Activated naive CD4-positive, alpha-beta T cell (primary cell): ENCODE results near the gene GBP2.
"Not testable (repeated sequence)": the region's sequence is repeated elsewhere in the genome, so short reads cannot be mapped to it uniquely, and the experiment has no call there.

Experiments used
- DNase-seq, 4 experiments: peaks; one replicate each; lab custom pipeline; 2025; lab: John Stamatoyannopoulos, UW

The GBP2 gene

GRCh38 chr1:89126602-89127565 is 970 bp upstream of the GBP2 start:
- DNase-seq = peak; percentile 51 to 79 (median 64)

- no peak for DNase-seq
These were observed 538 bp downstream of the GBP2 start for GRCh38 chr1:89125240-89125912.

- no peak for DNase-seq
These were observed 4.3 kb downstream of the GBP2 start for GRCh38 chr1:89121641-89122040.

GRCh38 chr1:89114662-89115061 is 11.3 kb downstream of the GBP2 start:
- no peak for DNase-seq

GRCh38 chr1:89112871-89113613 is 12.9 kb downstream of the GBP2 start:
- DNase-seq = no peak

GRCh38 chr1:89104687-89105086 is 21.2 kb downstream of the GBP2 start:
- DNase-seq = no peak

- no peak for DNase-seq
These were observed 21.8 kb downstream of the GBP2 start for GRCh38 chr1:89104147-89104546.

- no peak for DNase-seq
These were observed 23.9 kb downstream of the GBP2 start for GRCh38 chr1:89102021-89102420.

- no peak for DNase-seq
These were observed 25.5 kb downstream of the GBP2 start for GRCh38 chr1:89100412-89100811.

GRCh38 chr1:89098857-89099256 is 27.1 kb downstream of the GBP2 start:
- no peak for DNase-seq

GRCh38 chr1:89095737-89096136 is 30.2 kb downstream of the GBP2 start:
- no peak for DNase-seq

- no peak for DNase-seq
These were observed 36.0 kb downstream of the GBP2 start for GRCh38 chr1:89089962-89090361.

- DNase-seq = no peak
These were observed 37.3 kb downstream of the GBP2 start for GRCh38 chr1:89088572-89088971.

- DNase-seq = no peak
These were observed 38.7 kb downstream of the GBP2 start for GRCh38 chr1:89087241-89087640.

- peak in 1 of 4 experiments; percentile 12 for DNase-seq
These were observed 40.1 kb downstream of the GBP2 start for GRCh38 chr1:89085781-89086180.

GRCh38 chr1:89081005-89081404 is 44.9 kb downstream of the GBP2 start:
- DNase-seq = no peak

- DNase-seq = not testable (repeated sequence)
These were observed 45.8 kb downstream of the GBP2 start for GRCh38 chr1:89080068-89080467.

GRCh38 chr1:89072466-89073065 is 53.3 kb downstream of the GBP2 start:
- not testable (repeated sequence) for DNase-seq

- no peak for DNase-seq
These were observed 55.4 kb downstream of the GBP2 start for GRCh38 chr1:89070509-89070908.

GRCh38 chr1:89069951-89070350 is 56.0 kb downstream of the GBP2 start:
- no peak for DNase-seq

GRCh38 chr1:89068291-89068690 is 57.6 kb downstream of the GBP2 start:
- no peak for DNase-seq
